HepG2 (cell line): ENCODE measurements around the gene PADI1. TPM values are rescaled to one million over a fixed set of nuclear protein-coding genes. Genes with fewer than 3 reads are reported as not detected.

Source experiments
- ATAC-seq: fragments of 200-7000 bp; cut with Tn5 transposase; 3 replicates; pipeline ENCODE4 v1.9.1; 2020; ENCODE audit warnings: mild to moderate bottlenecking, moderate library complexity
- BruUV-seq: library from RNA; stranded (reverse); fragments of 400-500 nt; replicated peaks from 2 replicates; lab custom pipeline; 2021; lab: Mats Ljungman, UMichigan
- CTCF ChIA-PET: fragments of 300-600 bp; formaldehyde crosslinking; extraction: SDS; loops from one replicate; lab custom pipeline; 2021; ENCODE audit warnings: low total read pairs, inconsistent platforms, low intra/inter-chr PET ratio; lab: Yijun Ruan, JAX
- POLR2A ChIA-PET: fragments of 350-600 bp; sonication (Branson Sonifier 250); formaldehyde crosslinking; loops from one replicate; lab custom pipeline; 2020; ENCODE audit warnings: antibody characterized with exemption, inconsistent platforms; lab: Yijun Ruan, JAX
- DNase-seq: peaks from one replicate; pipeline ENCODE4 v3.0.0-alpha.2; 2015; ENCODE audit warnings: low spot score
- FAIRE-seq: peaks from 3 replicates; lab custom pipeline; 2011; peaks lifted over from hg19 to GRCh38; lab: Jason Lieb, UNC
- H2AFZ ChIP-seq: one replicate; pipeline ENCODE4 v1.6.1; 2011; ENCODE audit warnings: low read length, inconsistent platforms
- H3K27ac ChIP-seq: fragments of 300-600 bp; 3 replicates; pipeline ENCODE4 v1.8.0; 2011; ENCODE audit warnings: mixed run types, mild to moderate bottlenecking, mixed read lengths, low read length, inconsistent platforms; ENCODE audit not compliant: insufficient read depth; ENCODE audit errors: extremely low read length
- H3K27me3 ChIP-seq, 2 experiments: fragments of 200-600 bp in 1 of 2; 2 replicates in 1 of 2; 3 replicates in 1 of 2; pipeline versions ENCODE4 v1.6.0 to v1.8.0; 2011; ENCODE audit warnings: low read length in 2 of 2, mild to moderate bottlenecking in 2 of 2, moderate library complexity in 2 of 2, inconsistent platforms in 1 of 2; ENCODE audit not compliant: insufficient read depth in 2 of 2, control insufficient read depth in 1 of 2
- H3K36me3 ChIP-seq, 2 experiments: fragments of 200-600 bp in 1 of 2; replicated peaks in 1 of 2; 2 replicates in 1 of 2; 3 replicates in 1 of 2; pipeline versions ENCODE4 v1.5.1 to v1.8.0; 2011; ENCODE audit warnings: low read length in 2 of 2, inconsistent platforms in 1 of 2; ENCODE audit not compliant: insufficient read depth in 2 of 2, control insufficient read depth in 1 of 2
- H3K4me1 ChIP-seq: 2 replicates; pipeline ENCODE4 v1.5.1; 2012; ENCODE audit warnings: low read length, inconsistent platforms; ENCODE audit not compliant: insufficient read depth
- H3K4me2 ChIP-seq: 2 replicates; pipeline ENCODE4 v1.6.0; 2011; ENCODE audit warnings: low read depth, low read length, inconsistent platforms
- H3K4me3 ChIP-seq, 3 experiments: fragments of 200-600 bp in 1 of 3; sonication (generic), shearing (Covaris generic) in 1 of 3; replicated peaks in 1 of 3; 2 replicates each; pipeline ENCODE4 v1.5.1; 2011 to 2016; ENCODE audit warnings: low read length in 3 of 3, inconsistent platforms in 2 of 3, low read depth in 2 of 3, mild to moderate bottlenecking in 2 of 3, control low read depth in 1 of 3, mixed read lengths in 1 of 3; ENCODE audit not compliant: insufficient read depth in 1 of 3
- H3K79me2 ChIP-seq: one replicate; pipeline ENCODE4 v1.6.1; 2011; ENCODE audit warnings: low read length, inconsistent platforms; ENCODE audit not compliant: insufficient read depth
- H3K9ac ChIP-seq: 2 replicates; pipeline ENCODE4 v1.6.0; 2011; ENCODE audit warnings: mild to moderate bottlenecking, low read depth, low read length, inconsistent platforms; ENCODE audit not compliant: insufficient read depth
- H3K9me3 ChIP-seq: 2 replicates; pipeline ENCODE4 v1.5.1; 2012; ENCODE audit warnings: mild to moderate bottlenecking, low read length
- H4K20me1 ChIP-seq: 2 replicates; pipeline ENCODE4 v1.6.0; 2011; ENCODE audit warnings: inconsistent platforms, mild to moderate bottlenecking, low read length, moderate library complexity; ENCODE audit not compliant: insufficient read depth
- GABPB1 ChIP-seq: IDR thresholded peaks from 2 replicates; pipeline ENCODE4 v1.6.1; 2016; ENCODE audit warnings: mild to moderate bottlenecking, missing genetic modification reagents, moderate library complexity, missing compliant biosample characterization
- KDM6A ChIP-seq: IDR thresholded peaks from 2 replicates; pipeline ENCODE4 v1.6.1; 2016; ENCODE audit warnings: low read depth
- PPARG ChIP-seq: conservative IDR thresholded peaks from 2 replicates; pipeline ENCODE4 v1.6.1; 2016; ENCODE audit warnings: missing biosample characterization, missing genetic modification reagents
- RBM39 ChIP-seq: fragments of 200-400 bp; formaldehyde crosslinking; IDR thresholded peaks from one replicate; pipeline ENCODE4 v1.6.1; 2018; ENCODE audit warnings: antibody characterized with exemption, mild to moderate bottlenecking, low read depth, low read length; ENCODE audit not compliant: poor library complexity, severe bottlenecking
- XBP1 ChIP-seq: sonication (generic); formaldehyde crosslinking; IDR thresholded peaks from 2 replicates; pipeline ENCODE4 v1.5.0; 2020; ENCODE audit warnings: missing genetic modification reagents
- ZBTB14 ChIP-seq: sonication (generic); formaldehyde crosslinking; IDR thresholded peaks from 2 replicates; pipeline ENCODE4 v1.4.0; 2020; ENCODE audit warnings: missing genetic modification reagents
- ZFP41 ChIP-seq: sonication (generic); formaldehyde crosslinking; IDR thresholded peaks from 2 replicates; pipeline ENCODE4 v1.4.0; 2020; ENCODE audit warnings: mild to moderate bottlenecking, missing genetic modification reagents, borderline replicate concordance
- ZHX2 ChIP-seq, 2 experiments: sonication (generic) in 1 of 2; formaldehyde crosslinking in 1 of 2; IDR thresholded peaks; 2 replicates each; pipeline versions ENCODE4 v1.6.1 to v1.9.0; 2014 to 2022; ENCODE audit warnings: antibody characterized with exemption in 1 of 2, borderline replicate concordance in 1 of 2, inconsistent platforms in 1 of 2, low read depth in 1 of 2, missing genetic modification reagents in 1 of 2
- ZNF232 ChIP-seq: sonication (generic); formaldehyde crosslinking; IDR thresholded peaks from 2 replicates; pipeline ENCODE4 v1.4.0; 2020; ENCODE audit warnings: missing genetic modification reagents, borderline replicate concordance
- ZNF484 ChIP-seq: sonication (generic); formaldehyde crosslinking; IDR thresholded peaks from 2 replicates; pipeline ENCODE4 v1.5.1; 2020; ENCODE audit warnings: mild to moderate bottlenecking, low read depth, missing genetic modification reagents, borderline replicate concordance
- ZNF644 ChIP-seq: IDR thresholded peaks from 2 replicates; pipeline ENCODE4 v1.6.1; 2016; ENCODE audit warnings: low read depth
- ZNF713 ChIP-seq: sonication (generic); formaldehyde crosslinking; IDR thresholded peaks from 2 replicates; pipeline ENCODE4 v1.4.0; 2020; ENCODE audit warnings: mild to moderate bottlenecking, missing genetic modification reagents
- ZNF782 ChIP-seq: sonication (generic); formaldehyde crosslinking; IDR thresholded peaks from 2 replicates; pipeline ENCODE4 v1.4.0; 2020; ENCODE audit warnings: missing genetic modification reagents, mild to moderate bottlenecking, borderline replicate concordance
- ZSCAN5A ChIP-seq: sonication (generic); formaldehyde crosslinking; IDR thresholded peaks from 2 replicates; pipeline ENCODE4 v1.8.0; 2022; ENCODE audit warnings: mild to moderate bottlenecking, missing genetic modification reagents, borderline replicate concordance
- WGBS: methylation state at CpG from one replicate; pipeline ENCODE4 v1.1.6; 2017; ENCODE audit warnings: low lambda C conversion rate; 5-methylcytosine and 5-hydroxymethylcytosine counted together
- in situ Hi-C: cut with HindIII; loops from 2 replicates; pipeline ENCODE4 v1.10.0; 2017; ENCODE audit warnings: low pct_unique_long_range_greater_than_20kb; ENCODE audit not compliant: extremely low pct_ligation_motif_present
- intact Hi-C: fragments of 100-400 bp; cut with micrococcal nuclease; formaldehyde crosslinking; loops from one replicate; pipeline ENCODE4 v1.10.0; 2022; ENCODE audit not compliant: unreplicated experiment
- polyA plus RNA-seq, 8 experiments: library from polyadenylated mRNA; depleted of rRNA in 3 of 8; stranded (reverse) in 7 of 8; unstranded in 1 of 8; fragments of >200 nt; fragmentation: Illumina TruSeq in 4 of 8; extraction: Trizol in 4 of 8; gene quantifications; 2 replicates each; pipeline versions ENCODE4 v1.2.1 to v1.2.3, GENCODE V29; 2011 to 2016; ENCODE audit warnings: low read depth in 4 of 8, missing spikeins in 1 of 8, mixed read lengths in 1 of 8; ENCODE audit not compliant: insufficient read depth in 1 of 8
- total RNA-seq, 5 experiments: library from RNA; depleted of rRNA; stranded (reverse); fragments of >200 nt; fragmentation: Illumina TruSeq; extraction: Trizol; gene quantifications; 2 replicates each; pipeline ENCODE4 v1.2.3, GENCODE V29; 2016; ENCODE audit warnings: low read depth in 1 of 5

PADI1 gene
- total and polyA plus RNA-seq, 2 of the 13 experiments (the other 11 are each of a cell fraction or from before 2014, with no cell fraction given) = not detected

GRCh38 chr1:17184161-17184665 is 20.7 kb upstream of the PADI1 start:
- BruUV-seq = no TSS peak
- Histone ChIP-seq H3K9me3 (peaks cover 7% of the 10 kb centered on the region; the same call in 1 of the 2 replicates), H4K20me1 (no peaks in the 10 kb centered on the region), H2AFZ (no peak overlapping the region), H3K27me3 (0 out of 5 replicates have a peak, but pooled peaks cover 0 to 3% of the 10 kb centered on the region in 2 experiments), H3K4me3 (no peak overlapping the region), H3K36me3 (no peaks in the 10 kb centered on the region), H3K4me2 (no peak overlapping the region), H3K9ac (no peak overlapping the region), H3K4me1 (no peaks in the 10 kb centered on the region), H3K27ac (no peak overlapping the region), H3K79me2 (no peaks in the 10 kb centered on the region)
- in situ Hi-C loops = no loop called here
- ChIA-PET CTCF (no interaction called here), POLR2A (no interaction called here)
- DNase-seq (no peak), ATAC-seq (no peak), FAIRE-seq (no peak)
- 36% methylated on average over 7 of the region's 7 CpGs for WGBS
- intact Hi-C loops = no loop called here
- TF ChIP-seq ZFP41 (CRISPR knock-in tag) = no peak
- no peak for TF ChIP-seq KDM6A (CRISPR knock-in tag)
- no peak for TF ChIP-seq ZBTB14
- no peak for TF ChIP-seq PPARG (CRISPR knock-in tag)
- TF ChIP-seq ZSCAN5A (CRISPR knock-in tag) = no peak
- no peak for TF ChIP-seq ZNF713 (CRISPR knock-in tag)
- no peak for TF ChIP-seq RBM39
- no peak for TF ChIP-seq GABPB1
- no peak for TF ChIP-seq ZNF232 (CRISPR knock-in tag)
- TF ChIP-seq XBP1 = no peak
- TF ChIP-seq ZHX2 (IDR thresholded peaks at IDR 0.05; ENCODE audit: low read depth) = no peak
- TF ChIP-seq ZHX2 (CRISPR knock-in tag; IDR thresholded peaks at IDR 0.05; ENCODE audit: borderline replicate concordance) = no peak
- TF ChIP-seq ZNF644 = no peak
- TF ChIP-seq ZNF484 (CRISPR knock-in tag) = no peak
- TF ChIP-seq ZNF782 (CRISPR knock-in tag) = no peak
